ENCODE results near the gene RHCG. TPM values are rescaled to one million over a fixed set of nuclear protein-coding genes. Genes with fewer than 3 reads are reported as not detected.

Gene RHCG
- total RNA-seq, 2 donors from 2014 or later: 0.91 to 1.0 TPM

GRCh38 chr15:89447676-89448075 lies 48.7 kb downstream of the RHCG start:
- WGBS: 84% methylated on average over 8 of the region's 8 CpGs
- no peaks in the 10 kb centered on the region for H3K9me3 ChIP-seq
- no peaks in the 10 kb centered on the region for H3K4me1 ChIP-seq (replicated peaks)
- no peak overlapping the region for H3K27ac ChIP-seq
- no peak for TF ChIP-seq POLR2A (IDR thresholded peaks at IDR 0.05)
- TF ChIP-seq CTCF (IDR thresholded peaks at IDR 0.05): no peak
- no peak for TF ChIP-seq POLR2AphosphoS5 (IDR thresholded peaks at IDR 0.05)
- intact Hi-C loops (cut with DNase I): no loop called here
- H3K4me3 ChIP-seq: no peak overlapping the region
- peaks cover 5% of the 10 kb centered on the region for H3K27me3 ChIP-seq (replicated peaks; ENCODE audit: insufficient read depth)
- no peak for DNase-seq (ENCODE audit: low spot score)
- no peaks in the 10 kb centered on the region for H3K36me3 ChIP-seq

- H3K36me3 ChIP-seq: no peaks in the 10 kb centered on the region
- H3K27me3 ChIP-seq (replicated peaks; ENCODE audit: insufficient read depth): peaks cover 5% of the 10 kb centered on the region
- no peak overlapping the region for H3K4me3 ChIP-seq
- no peak for DNase-seq (ENCODE audit: low spot score)
- TF ChIP-seq POLR2A (IDR thresholded peaks at IDR 0.05) (no peak), CTCF (IDR thresholded peaks at IDR 0.05) (no peak), POLR2AphosphoS5 (IDR thresholded peaks at IDR 0.05) (no peak)
- 87% methylated on average over 9 of the region's 9 CpGs for WGBS
- H3K27ac ChIP-seq: no peak overlapping the region
- intact Hi-C loops (cut with DNase I): no loop called here
- no peaks in the 10 kb centered on the region for H3K4me1 ChIP-seq (replicated peaks)
- H3K9me3 ChIP-seq: no peaks in the 10 kb centered on the region
Observed at GRCh38 chr15:89446255-89446891, 50.0 kb downstream of the RHCG start.

DNA sequence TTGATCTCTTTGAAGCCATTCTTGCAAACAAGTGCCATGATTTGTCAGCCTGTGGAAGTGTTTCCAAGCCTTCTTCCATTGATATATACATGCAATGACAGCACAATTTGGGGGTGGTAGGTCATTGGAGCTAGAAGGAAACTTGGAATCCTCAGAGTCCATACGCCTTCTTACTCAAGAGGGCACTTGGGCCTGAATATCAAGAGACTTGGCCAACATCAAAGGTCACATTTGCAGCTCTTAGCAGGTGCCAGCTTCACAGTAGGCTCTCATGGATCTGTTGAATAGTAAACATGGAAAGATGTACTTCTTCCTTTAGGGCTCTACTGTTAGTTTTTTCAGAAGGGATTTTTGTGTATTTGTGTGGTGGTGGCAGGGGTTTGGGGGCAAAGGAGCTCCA lies 50.9 kb downstream of the RHCG start:
- Histone ChIP-seq H3K9me3 (no peaks in the 10 kb centered on the region), H3K4me3 (no peak overlapping the region), H3K27ac (no peak overlapping the region), H3K36me3 (no peaks in the 10 kb centered on the region), H3K27me3 (replicated peaks; ENCODE audit: insufficient read depth) (peaks cover 5% of the 10 kb centered on the region), H3K4me1 (replicated peaks) (no peaks in the 10 kb centered on the region)
- intact Hi-C loops (cut with DNase I): no loop called here
- 78% methylated on average over 1 of the region's 1 CpG for WGBS
- no peak for DNase-seq (ENCODE audit: low spot score)
- TF ChIP-seq CTCF (IDR thresholded peaks at IDR 0.05): no peak
- no peak for TF ChIP-seq POLR2A (IDR thresholded peaks at IDR 0.05)

- no peaks in the 10 kb centered on the region for H3K36me3 ChIP-seq
- 37% methylated on average over 17 of the region's 17 CpGs for WGBS
- no peaks in the 10 kb centered on the region for H3K9me3 ChIP-seq
- H3K4me1 ChIP-seq (replicated peaks): no peaks in the 10 kb centered on the region
- no peak for DNase-seq (ENCODE audit: low spot score)
- no peak overlapping the region for H3K27ac ChIP-seq
- TF ChIP-seq POLR2AphosphoS5 (IDR thresholded peaks at IDR 0.05) (no peak), CTCF (IDR thresholded peaks at IDR 0.05) (no peak), POLR2A (IDR thresholded peaks at IDR 0.05) (no peak)
- intact Hi-C loops (cut with DNase I): no loop called here
- peaks cover 5% of the 10 kb centered on the region for H3K27me3 ChIP-seq (replicated peaks; ENCODE audit: insufficient read depth)
- no peak overlapping the region for H3K4me3 ChIP-seq
Observed at GRCh38 chr15:89444241-89445225, 51.9 kb downstream of the RHCG start.
